AG04449 (cell line): ENCODE data around the gene NPB.

Experiments
- CTCF ChIA-PET: fragments of 350-600 bp; formaldehyde crosslinking; extraction: SDS; loops from one replicate; lab custom pipeline; 2021; ENCODE audit warnings: antibody characterized with exemption; lab: Yijun Ruan, JAX
- POLR2A ChIA-PET: fragments of 400-600, 350-600 bp; formaldehyde crosslinking; extraction: SDS; loops from one replicate; lab custom pipeline; 2020; ENCODE audit warnings: antibody characterized with exemption, inconsistent platforms; lab: Yijun Ruan, JAX
- DNase-seq: peaks from one replicate; pipeline ENCODE4 v3.0.0-alpha.2; 2010; ENCODE audit warnings: low read depth, low spot score
- H3K4me3 ChIP-seq: 2 replicates; pipeline ENCODE4 v1.5.1; 2011; ENCODE audit warnings: low read depth, mild to moderate bottlenecking, control low read depth, low read length
- CTCF ChIP-seq: IDR thresholded peaks from one replicate; pipeline ENCODE4 v1.5.1; 2011; ENCODE audit warnings: mild to moderate bottlenecking, moderate library complexity, low read length, control low read depth, inconsistent platforms; ENCODE audit not compliant: insufficient read depth; ENCODE audit errors: missing control alignments

NPB gene

GRCh38 chr17:81859906-81860755 is 41.9 kb upstream of the NPB start, which contains the start of gene P4HB:
Gene P4HB, minus strand, starts transcription at chr17:81860535. Its CDS starts 64 bp downstream, at chr17:81860471.
- ChIA-PET POLR2A (interaction anchor here (0.7 to 1.6 kb wide), 10 partner anchors 9 to 176 kb away, joined by 3 to 28 read pairs (median 4); partner anchors contain the start of genes ARHGDIA, ARL16 and HGS), CTCF (interaction anchor here (1.0 to 1.9 kb wide), 5 partner anchors 9 to 129 kb away, joined by 3 to 5 read pairs (median 5); no protein-coding TSS in a partner anchor)
- no peak for DNase-seq
- TF ChIP-seq CTCF = no peak
- H3K4me3 ChIP-seq = peak within 1 kb of the TSS; percentile 93

- H3K4me3 ChIP-seq = peak overlapping the region; percentile 67
- CTCF ChIA-PET = interaction anchor here (1.0 to 3.3 kb wide), 3 partner anchors 8 to 126 kb away, joined by 3 to 16 read pairs (median 5); no protein-coding TSS in a partner anchor
- POLR2A ChIA-PET = interaction anchor here (0.6 to 1.6 kb wide), 10 partner anchors 9 to 150 kb away, joined by 3 to 28 read pairs (median 4); partner anchors contain the start of gene ARHGDIA
- DNase-seq = peak; percentile 100
- no peak for TF ChIP-seq CTCF
These were observed 41.1 kb upstream of the NPB start for GRCh38 chr17:81860756-81861568.

- POLR2A ChIA-PET = no interaction called here
- DNase-seq = no peak
- CTCF ChIA-PET = interaction anchor here (0.7 to 3.3 kb wide), 2 partner anchors 128 to 150 kb away, joined by 3 to 16 read pairs; no protein-coding TSS in a partner anchor
- no peak for TF ChIP-seq CTCF
- H3K4me3 ChIP-seq = no peak overlapping the region
These were observed 38.8 kb upstream of the NPB start for GRCh38 chr17:81863123-81863675.

DNA sequence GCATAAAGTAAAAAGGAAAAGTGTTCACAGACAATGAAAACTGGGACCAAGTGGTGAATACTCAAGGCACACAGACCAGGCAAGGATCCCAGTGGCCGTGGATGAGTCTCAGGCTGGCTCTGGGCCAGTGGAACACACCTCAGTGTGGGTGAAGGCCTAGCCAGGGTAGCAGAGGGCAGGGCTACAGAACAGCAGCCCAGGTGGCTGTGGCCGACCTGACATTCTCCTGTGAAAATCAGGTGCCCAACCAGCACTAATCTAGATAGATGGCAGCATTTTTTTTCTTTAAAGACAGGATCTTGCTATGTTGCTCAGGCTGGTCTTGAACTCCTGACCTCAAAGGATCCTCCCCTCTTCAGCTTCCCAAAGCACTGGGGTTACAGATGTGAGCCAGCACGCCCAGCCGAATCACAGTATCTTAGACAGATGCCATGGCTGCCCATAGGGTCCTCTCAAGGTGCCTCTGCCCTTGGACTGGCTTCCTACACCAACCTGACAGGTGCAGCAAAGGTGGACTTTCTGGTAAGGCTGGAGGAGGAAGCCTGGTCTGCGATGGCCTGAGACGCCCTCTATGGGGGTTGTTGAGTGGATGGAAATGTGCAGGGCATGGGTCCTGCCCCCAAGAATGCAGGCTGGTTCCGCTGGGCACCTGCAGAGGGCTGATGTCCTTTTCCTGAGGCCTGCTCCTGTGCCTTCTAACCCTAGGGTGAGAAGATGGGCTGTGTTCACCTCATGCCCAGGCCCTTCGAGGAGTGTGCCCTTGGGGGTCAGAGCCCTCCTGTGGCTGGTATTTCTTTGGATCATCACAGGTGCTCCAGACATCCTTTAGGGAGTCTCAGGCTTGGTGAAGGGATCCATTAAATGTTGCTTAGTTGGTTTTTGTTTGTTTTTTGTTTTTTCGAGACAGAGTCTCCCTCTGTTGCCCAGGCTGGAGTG is 37.9 kb upstream of the NPB start:
- DNase-seq = no peak
- no peak for TF ChIP-seq CTCF
- H3K4me3 ChIP-seq = no peak overlapping the region
- ChIA-PET POLR2A (interaction anchor here (1.2 kb wide), 1 partner anchor 9 kb away, joined by 4 read pairs; no protein-coding TSS in a partner anchor), CTCF (interaction anchor here (3.3 kb wide), 1 partner anchor 129 kb away, joined by 16 read pairs; no protein-coding TSS in a partner anchor)

DNA sequence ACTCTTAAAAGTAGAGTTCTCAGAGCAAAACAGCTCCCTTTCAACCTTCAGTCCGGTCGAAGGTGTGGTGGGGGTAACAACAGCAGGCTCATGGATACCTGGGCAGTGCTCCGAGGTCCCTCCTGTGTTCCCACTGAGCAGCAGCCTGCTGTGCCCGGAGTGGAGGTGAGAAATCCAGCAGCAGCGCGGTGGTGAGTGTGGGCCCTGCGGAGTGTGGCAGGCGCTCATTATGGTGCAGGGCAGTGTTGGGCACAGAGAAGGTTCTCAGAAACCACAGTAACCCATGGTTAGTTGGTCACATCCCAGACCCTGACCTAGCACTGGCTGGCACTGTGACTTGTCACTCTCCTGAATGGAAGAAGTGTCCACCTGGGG is 36.7 kb upstream of the NPB start:
- no peak for TF ChIP-seq CTCF
- CTCF ChIA-PET = interaction anchor here (0.6 kb wide), 1 partner anchor 27 kb away, joined by 3 read pairs; no protein-coding TSS in a partner anchor
- POLR2A ChIA-PET = interaction anchor here (1.1 to 1.6 kb wide), 3 partner anchors 11 to 181 kb away, joined by 3 to 4 read pairs (median 4); partner anchors contain the start of genes ARL16, HGS and MRPL12
- no peak for DNase-seq
- H3K4me3 ChIP-seq = no peak overlapping the region
